ENCODE results near the gene GGT5. TPM values are rescaled to one million over a fixed set of nuclear protein-coding genes. Genes with fewer than 3 reads are reported as not detected.
A peak's percentile ranks its signal among the peaks of the same experiment; 100 is the strongest.
"Not testable (repeated sequence)": the region's sequence is repeated elsewhere in the genome, so short reads cannot be mapped to it uniquely, and the experiment has no call there.

Gene GGT5
- total RNA-seq, 1 experiment from 2014 or later: not detected

DNA sequence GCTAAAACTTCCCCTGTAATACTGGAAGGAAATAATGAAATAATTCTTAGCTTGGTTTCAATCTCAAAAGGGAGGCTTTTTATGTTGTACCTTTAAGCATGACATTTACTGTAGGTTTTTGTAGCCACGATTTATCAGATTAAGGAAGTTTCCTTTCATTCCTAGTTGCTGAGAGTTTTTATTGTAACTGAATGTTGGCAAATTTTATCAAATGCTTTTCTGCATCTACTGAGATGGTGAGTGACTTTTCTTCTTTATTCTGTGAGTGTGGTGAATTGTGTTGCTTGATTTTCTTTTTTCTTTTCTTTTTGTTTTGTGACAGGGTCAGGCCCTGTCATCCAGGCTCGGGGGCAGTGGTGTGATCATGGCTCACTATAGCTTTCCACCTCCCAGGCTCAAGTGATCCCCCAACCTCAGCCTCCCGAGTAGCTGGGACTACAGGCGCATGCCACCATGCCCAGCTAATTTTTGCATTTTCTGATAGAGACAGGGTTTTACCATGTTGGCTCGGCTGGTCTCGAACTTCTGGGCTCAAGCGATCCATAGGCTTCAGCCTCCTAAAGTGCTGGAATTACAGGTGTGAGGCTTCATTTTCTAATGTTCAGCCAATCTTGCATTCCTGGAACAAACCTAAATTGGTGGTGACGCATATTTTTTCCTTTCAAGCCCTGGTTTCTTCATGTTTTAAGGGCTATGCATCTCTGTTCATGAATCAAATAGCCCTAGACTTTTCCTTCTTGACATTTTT is 37.4 kb downstream of the GGT5 start:
- Histone ChIP-seq H3K27me3 (ENCODE audit: insufficient read depth, low read depth) (no peaks in the 10 kb centered on the region), H3K4me1 (replicated peaks; ENCODE audit: insufficient read depth) (peaks cover 72% of the 10 kb centered on the region), H3K9me3 (ENCODE audit: insufficient read depth, low read depth) (0 out of 2 replicates have a peak, but pooled peaks cover 3% of the 10 kb centered on the region), H3K79me2 (ENCODE audit: low read depth) (no peaks in the 10 kb centered on the region), H3K4me2 (peak overlapping the region; percentile 66), H2AFZ (no peak overlapping the region), H4K20me1 (ENCODE audit: insufficient read depth) (no peaks in the 10 kb centered on the region), H3K27ac (peak overlapping the region; percentile 99), H3K36me3 (ENCODE audit: low read depth) (no peaks in the 10 kb centered on the region), H3K9me2 (ENCODE audit: insufficient read depth) (no peaks in the 10 kb centered on the region), H3K4me3 (peak overlapping the region; percentile 27; the same call in 1 of the 2 replicates), H3F3A (ENCODE audit: insufficient read depth, low read depth) (peaks cover 58% of the 10 kb centered on the region)
- POLR2A ChIA-PET (ENCODE audit: unreplicated experiment): interaction anchor here (0.7 kb wide), 1 partner anchor 313 kb away, joined by 3 read pairs; the partner anchor contains the start of gene MIF
- TF ChIP-seq, protein P1, sequence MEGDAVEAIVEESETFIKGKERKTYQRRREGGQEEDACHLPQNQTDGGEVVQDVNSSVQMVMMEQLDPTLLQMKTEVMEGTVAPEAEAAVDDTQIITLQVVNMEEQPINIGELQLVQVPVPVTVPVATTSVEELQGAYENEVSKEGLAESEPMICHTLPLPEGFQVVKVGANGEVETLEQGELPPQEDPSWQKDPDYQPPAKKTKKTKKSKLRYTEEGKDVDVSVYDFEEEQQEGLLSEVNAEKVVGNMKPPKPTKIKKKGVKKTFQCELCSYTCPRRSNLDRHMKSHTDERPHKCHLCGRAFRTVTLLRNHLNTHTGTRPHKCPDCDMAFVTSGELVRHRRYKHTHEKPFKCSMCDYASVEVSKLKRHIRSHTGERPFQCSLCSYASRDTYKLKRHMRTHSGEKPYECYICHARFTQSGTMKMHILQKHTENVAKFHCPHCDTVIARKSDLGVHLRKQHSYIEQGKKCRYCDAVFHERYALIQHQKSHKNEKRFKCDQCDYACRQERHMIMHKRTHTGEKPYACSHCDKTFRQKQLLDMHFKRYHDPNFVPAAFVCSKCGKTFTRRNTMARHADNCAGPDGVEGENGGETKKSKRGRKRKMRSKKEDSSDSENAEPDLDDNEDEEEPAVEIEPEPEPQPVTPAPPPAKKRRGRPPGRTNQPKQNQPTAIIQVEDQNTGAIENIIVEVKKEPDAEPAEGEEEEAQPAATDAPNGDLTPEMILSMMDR (conservative IDR thresholded peaks at IDR 0.05): no peak
- TF ChIP-seq EZH2 (IDR thresholded peaks at IDR 0.05; ENCODE audit: low read depth): no peak
- no peak for DNase-seq
- intact Hi-C loops (cut with micrococcal nuclease; ENCODE audit: unreplicated experiment): loop anchor here (5.0 to 10.0 kb wide), 2 partner anchors 40 to 97 kb away; partner anchors contain the start of gene GGT5
- BruUV-seq (replicated peaks): no TSS peak
- CTCF ChIA-PET: no interaction called here

DNA sequence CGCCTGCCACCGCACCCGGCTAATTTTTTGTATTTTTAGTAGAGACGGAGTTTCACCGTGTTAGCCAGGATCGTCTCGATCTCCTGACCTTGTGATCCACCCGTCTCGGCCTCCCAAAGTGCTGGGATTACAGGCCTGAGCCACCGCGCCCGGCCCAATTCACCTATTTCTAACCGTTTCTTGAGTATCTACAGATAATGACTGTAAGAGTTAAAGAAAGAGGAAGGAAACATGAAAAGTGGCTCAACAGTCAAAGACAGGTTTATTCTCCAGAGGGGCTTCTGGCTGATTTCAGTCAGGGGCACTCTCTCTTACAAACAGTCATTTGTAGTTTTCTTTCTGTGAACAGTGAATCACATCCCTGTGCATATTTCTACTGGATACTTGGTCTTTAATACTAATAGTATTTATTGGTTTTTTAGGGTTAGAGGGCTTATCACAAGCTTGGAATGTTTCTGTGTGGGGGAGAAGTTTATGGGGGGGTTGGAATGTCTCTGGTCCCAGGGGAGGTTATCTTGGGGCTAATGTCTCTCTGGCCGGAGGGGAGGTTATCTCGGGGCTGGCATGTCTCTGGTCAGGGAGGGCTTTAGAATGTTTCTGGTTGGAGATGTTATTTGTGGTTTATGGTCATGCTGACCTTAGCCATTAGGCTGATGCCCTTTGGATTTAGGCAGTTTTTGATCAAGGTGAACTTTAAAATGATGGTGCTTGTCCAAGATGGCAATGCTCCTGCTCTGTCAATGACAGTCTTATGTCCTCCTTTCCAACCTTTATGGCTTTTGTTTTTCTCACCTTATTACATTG is 38.2 kb downstream of the GGT5 start:
- H3K27me3 ChIP-seq (ENCODE audit: insufficient read depth, low read depth); H3K36me3 ChIP-seq (ENCODE audit: low read depth); H3K79me2 ChIP-seq (ENCODE audit: low read depth); POLR2A ChIA-PET (ENCODE audit: unreplicated experiment); H4K20me1 ChIP-seq (ENCODE audit: insufficient read depth); H3K9me2 ChIP-seq (ENCODE audit: insufficient read depth); CTCF ChIA-PET; H2AFZ ChIP-seq; BruUV-seq (replicated peaks); H3K9me3 ChIP-seq (ENCODE audit: insufficient read depth, low read depth): not testable (repeated sequence)
- peak overlapping the region; percentile 27; the same call in 1 of the 2 replicates for H3K4me3 ChIP-seq
- peak in 1 of 2 experiments; percentile 80 for DNase-seq
- H3K4me2 ChIP-seq: peak overlapping the region; percentile 66
- H3K4me1 ChIP-seq (replicated peaks; ENCODE audit: insufficient read depth): peaks cover 80% of the 10 kb centered on the region
- peak overlapping the region; percentile 99 for H3K27ac ChIP-seq
- peaks cover 66% of the 10 kb centered on the region for H3F3A ChIP-seq (ENCODE audit: insufficient read depth, low read depth)
- intact Hi-C loops (cut with micrococcal nuclease; ENCODE audit: unreplicated experiment): loop anchor here (5.0 to 10.0 kb wide), 2 partner anchors 41 to 98 kb away; partner anchors contain the start of gene GGT5

DNA sequence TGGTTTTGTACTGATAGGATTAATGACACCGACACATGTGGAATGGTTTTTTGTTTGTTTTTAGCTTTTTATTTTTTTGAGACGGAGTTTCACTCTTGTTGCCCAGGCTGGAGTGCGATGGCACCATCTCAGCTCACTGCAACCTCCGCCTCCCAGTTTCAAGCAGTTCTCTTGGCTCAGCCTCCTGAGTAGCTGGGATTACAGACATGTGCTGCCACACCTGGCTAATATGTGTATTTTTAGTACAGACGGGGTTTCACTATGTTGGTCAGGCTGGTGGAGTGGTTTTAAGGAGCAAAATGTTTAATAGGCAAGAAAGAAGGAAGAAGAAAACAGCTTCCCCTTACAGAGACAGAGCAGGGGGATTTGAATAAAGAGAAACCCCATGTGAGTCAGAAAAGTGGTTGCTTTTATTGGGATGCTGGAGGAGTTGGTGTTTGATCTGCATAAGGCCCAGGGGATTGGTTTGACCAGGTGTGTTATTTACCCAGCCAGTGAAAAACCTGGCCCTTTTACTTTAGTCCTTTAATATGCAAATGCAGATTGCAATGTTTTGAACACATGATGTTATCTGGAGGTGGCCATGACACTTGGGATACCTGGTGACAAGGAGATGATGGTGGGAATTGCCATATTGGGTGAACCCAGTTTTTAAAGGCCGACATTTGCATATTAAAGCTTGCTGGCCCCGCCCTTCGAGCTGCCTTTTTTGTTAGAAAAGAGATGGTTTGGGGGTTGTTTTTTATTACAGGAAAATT is 39.3 kb downstream of the GGT5 start:
- H3K4me1 ChIP-seq (replicated peaks; ENCODE audit: insufficient read depth): peaks cover 89% of the 10 kb centered on the region
- no peaks in the 10 kb centered on the region for H3K9me2 ChIP-seq (ENCODE audit: insufficient read depth)
- H3K27ac ChIP-seq: peak overlapping the region; percentile 99
- ChIA-PET CTCF (no interaction called here), POLR2A (ENCODE audit: unreplicated experiment) (interaction anchor here (0.6 kb wide), 1 partner anchor 9 kb away, joined by 19 read pairs; no protein-coding TSS in a partner anchor)
- DNase-seq: peak in 1 of 2 experiments; percentile 41
- H2AFZ ChIP-seq: no peak overlapping the region
- no peak overlapping the region for H3K4me2 ChIP-seq
- H3K9me3 ChIP-seq (ENCODE audit: insufficient read depth, low read depth): 0 out of 2 replicates have a peak, but pooled peaks cover 3% of the 10 kb centered on the region
- intact Hi-C loops (cut with micrococcal nuclease; ENCODE audit: unreplicated experiment): loop anchor here (5.0 to 10.0 kb wide), 2 partner anchors 42 to 99 kb away; partner anchors contain the start of gene GGT5
- H3K36me3 ChIP-seq (ENCODE audit: low read depth): no peaks in the 10 kb centered on the region
- no peak for TF ChIP-seq EZH2 (IDR thresholded peaks at IDR 0.05; ENCODE audit: low read depth)
- TF ChIP-seq, protein P1 (conservative IDR thresholded peaks at IDR 0.05): no peak
- BruUV-seq (replicated peaks): no TSS peak
- no peaks in the 10 kb centered on the region for H3K27me3 ChIP-seq (ENCODE audit: insufficient read depth, low read depth)
- H3K4me3 ChIP-seq: no peak overlapping the region
- H3F3A ChIP-seq (ENCODE audit: insufficient read depth, low read depth): peaks cover 76% of the 10 kb centered on the region
- no peaks in the 10 kb centered on the region for H3K79me2 ChIP-seq (ENCODE audit: low read depth)
- no peaks in the 10 kb centered on the region for H4K20me1 ChIP-seq (ENCODE audit: insufficient read depth)

DNA sequence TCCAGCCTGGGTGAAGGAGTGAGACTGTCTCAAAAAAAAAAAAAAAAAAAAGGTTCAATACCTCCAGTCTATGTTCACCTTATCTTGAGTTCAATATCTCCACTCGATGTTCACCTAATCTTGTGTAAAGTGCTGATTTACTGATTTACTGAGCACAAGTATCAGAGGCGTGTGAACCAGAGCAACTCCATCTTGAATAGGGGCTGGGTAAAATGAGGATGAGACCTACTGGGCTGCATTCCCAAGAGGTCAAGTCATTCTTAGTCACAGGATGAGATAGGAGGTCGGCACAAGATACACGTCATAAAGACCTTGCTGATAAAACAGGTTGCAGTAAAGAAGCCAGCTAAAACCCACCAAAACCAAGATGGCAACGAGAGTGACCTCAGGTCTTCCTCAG is 41.0 kb downstream of the GGT5 start:
- DNase-seq; H4K20me1 ChIP-seq (ENCODE audit: insufficient read depth); BruUV-seq (replicated peaks); H3K36me3 ChIP-seq (ENCODE audit: low read depth); H3K9me3 ChIP-seq (ENCODE audit: insufficient read depth, low read depth); H3K4me3 ChIP-seq; H3K27me3 ChIP-seq (ENCODE audit: insufficient read depth, low read depth); H3K79me2 ChIP-seq (ENCODE audit: low read depth); H3K4me2 ChIP-seq; H3K9me2 ChIP-seq (ENCODE audit: insufficient read depth); H2AFZ ChIP-seq; CTCF ChIA-PET; POLR2A ChIA-PET (ENCODE audit: unreplicated experiment): not testable (repeated sequence)
- Histone ChIP-seq H3F3A (ENCODE audit: insufficient read depth, low read depth) (peaks cover 77% of the 10 kb centered on the region), H3K4me1 (replicated peaks; ENCODE audit: insufficient read depth) (peaks cover 83% of the 10 kb centered on the region), H3K27ac (peak overlapping the region; percentile 97)
- intact Hi-C loops (cut with micrococcal nuclease; ENCODE audit: unreplicated experiment): loop anchor here (10.0 kb wide), 1 partner anchor 101 kb away; no protein-coding TSS in a partner anchor

Data from PC-9 (cell line).